ENCODE results near the gene COL20A1.

GRCh38 chr20:63301671-63302070 is 8.7 kb downstream of the COL20A1 start:
- TF ChIP-seq NR3C1 (IDR thresholded peaks at IDR 0.05): no peak
- TF ChIP-seq CTCF (IDR thresholded peaks at IDR 0.05): no peak
- TF ChIP-seq SMC3 (IDR thresholded peaks at IDR 0.05): no peak
- no peak for TF ChIP-seq USF2 (IDR thresholded peaks at IDR 0.05)
- no peak for TF ChIP-seq CEBPB (IDR thresholded peaks at IDR 0.05)
- TF ChIP-seq ZFP36 (IDR thresholded peaks at IDR 0.05; ENCODE audit: borderline replicate concordance, partially characterized antibody): no peak
- no peak for TF ChIP-seq JUN (IDR thresholded peaks at IDR 0.05)
- TF ChIP-seq RCOR1 (IDR thresholded peaks at IDR 0.05; ENCODE audit: low read depth, low read length): no peak
- no peak for TF ChIP-seq KDM1A (IDR thresholded peaks at IDR 0.05; ENCODE audit: low read depth)
- no peak for TF ChIP-seq ZNF302 (CRISPR knock-in tag; IDR thresholded peaks at IDR 0.05)

All from A549 (cell line).